AG09309 (cell line): ENCODE measurements around the gene CCAR1.

Source experiments
- DNase-seq: peaks from one replicate; pipeline ENCODE4 v3.0.0-alpha.2; 2010; ENCODE audit warnings: low read depth
- H3K4me3 ChIP-seq: 2 replicates; pipeline ENCODE4 v1.5.1; 2011; ENCODE audit warnings: mild to moderate bottlenecking, low read depth, low read length, moderate library complexity; ENCODE audit not compliant: control insufficient read depth
- TF ChIP-seq, protein P1 (sequence below): IDR thresholded peaks from 2 replicates; pipeline ENCODE4 v1.5.1; 2011; ENCODE audit warnings: mild to moderate bottlenecking, low read depth, low read length, inconsistent platforms; ENCODE audit not compliant: insufficient read depth, control insufficient read depth; ENCODE audit errors: missing control alignments

CCAR1 gene

GRCh38 chr10:68781613-68782574 lies 60.9 kb downstream of the CCAR1 start:
- TF ChIP-seq, protein P1, sequence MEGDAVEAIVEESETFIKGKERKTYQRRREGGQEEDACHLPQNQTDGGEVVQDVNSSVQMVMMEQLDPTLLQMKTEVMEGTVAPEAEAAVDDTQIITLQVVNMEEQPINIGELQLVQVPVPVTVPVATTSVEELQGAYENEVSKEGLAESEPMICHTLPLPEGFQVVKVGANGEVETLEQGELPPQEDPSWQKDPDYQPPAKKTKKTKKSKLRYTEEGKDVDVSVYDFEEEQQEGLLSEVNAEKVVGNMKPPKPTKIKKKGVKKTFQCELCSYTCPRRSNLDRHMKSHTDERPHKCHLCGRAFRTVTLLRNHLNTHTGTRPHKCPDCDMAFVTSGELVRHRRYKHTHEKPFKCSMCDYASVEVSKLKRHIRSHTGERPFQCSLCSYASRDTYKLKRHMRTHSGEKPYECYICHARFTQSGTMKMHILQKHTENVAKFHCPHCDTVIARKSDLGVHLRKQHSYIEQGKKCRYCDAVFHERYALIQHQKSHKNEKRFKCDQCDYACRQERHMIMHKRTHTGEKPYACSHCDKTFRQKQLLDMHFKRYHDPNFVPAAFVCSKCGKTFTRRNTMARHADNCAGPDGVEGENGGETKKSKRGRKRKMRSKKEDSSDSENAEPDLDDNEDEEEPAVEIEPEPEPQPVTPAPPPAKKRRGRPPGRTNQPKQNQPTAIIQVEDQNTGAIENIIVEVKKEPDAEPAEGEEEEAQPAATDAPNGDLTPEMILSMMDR = no peak
- no peak overlapping the region for H3K4me3 ChIP-seq
- DNase-seq = no peak

DNA sequence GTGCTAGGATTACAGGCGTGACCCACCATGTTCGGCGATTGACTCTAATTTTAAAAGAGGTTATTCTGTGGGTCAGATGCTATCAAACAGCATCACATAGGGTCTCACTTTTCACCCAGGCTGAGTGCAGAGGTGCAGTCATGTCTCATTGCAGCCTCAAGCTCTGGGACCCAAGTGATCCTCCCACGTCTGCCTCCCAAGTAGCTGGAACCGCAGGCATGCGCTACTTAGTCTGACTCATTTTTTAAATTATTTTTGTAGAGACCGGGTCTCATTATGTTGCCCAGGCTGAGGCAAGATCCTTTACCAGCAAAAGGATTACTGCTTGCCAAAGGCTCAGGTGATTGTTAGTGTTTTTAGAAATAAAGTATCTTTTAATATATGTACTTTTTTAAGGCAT lies 63.4 kb downstream of the CCAR1 start:
- TF ChIP-seq, protein P1 = no peak
- DNase-seq = no peak
- H3K4me3 ChIP-seq = no peak overlapping the region

- DNase-seq = no peak
- TF ChIP-seq, protein P1 = no peak
- no peak overlapping the region for H3K4me3 ChIP-seq
These were observed 66.8 kb downstream of the CCAR1 start for GRCh38 chr10:68787813-68788212.

DNA sequence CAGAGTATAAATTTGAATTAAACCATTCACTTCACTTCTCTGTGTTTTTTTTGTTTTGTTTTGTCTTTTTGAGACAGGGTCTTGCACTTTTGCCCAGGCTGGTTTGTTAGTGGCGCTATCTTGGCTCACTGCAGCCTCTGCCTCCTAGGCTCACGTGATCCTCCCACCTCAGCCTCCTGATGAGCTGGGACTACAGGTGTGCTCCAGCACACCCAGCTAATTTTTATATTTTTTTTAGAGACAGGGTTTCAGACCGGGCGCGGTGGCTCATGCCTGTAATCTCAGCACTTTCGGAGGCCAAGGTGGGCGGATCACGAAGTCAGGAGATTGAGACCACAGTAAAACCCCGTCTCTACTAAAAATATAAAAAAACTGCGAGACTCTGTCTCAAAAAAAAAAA lies 69.4 kb downstream of the CCAR1 start:
- TF ChIP-seq, protein P1 = no peak
- no peak overlapping the region for H3K4me3 ChIP-seq
- no peak for DNase-seq

GRCh38 chr10:68792115-68792514 lies 71.1 kb downstream of the CCAR1 start:
- no peak for DNase-seq
- TF ChIP-seq, protein P1 = no peak
- H3K4me3 ChIP-seq = no peak overlapping the region

DNA sequence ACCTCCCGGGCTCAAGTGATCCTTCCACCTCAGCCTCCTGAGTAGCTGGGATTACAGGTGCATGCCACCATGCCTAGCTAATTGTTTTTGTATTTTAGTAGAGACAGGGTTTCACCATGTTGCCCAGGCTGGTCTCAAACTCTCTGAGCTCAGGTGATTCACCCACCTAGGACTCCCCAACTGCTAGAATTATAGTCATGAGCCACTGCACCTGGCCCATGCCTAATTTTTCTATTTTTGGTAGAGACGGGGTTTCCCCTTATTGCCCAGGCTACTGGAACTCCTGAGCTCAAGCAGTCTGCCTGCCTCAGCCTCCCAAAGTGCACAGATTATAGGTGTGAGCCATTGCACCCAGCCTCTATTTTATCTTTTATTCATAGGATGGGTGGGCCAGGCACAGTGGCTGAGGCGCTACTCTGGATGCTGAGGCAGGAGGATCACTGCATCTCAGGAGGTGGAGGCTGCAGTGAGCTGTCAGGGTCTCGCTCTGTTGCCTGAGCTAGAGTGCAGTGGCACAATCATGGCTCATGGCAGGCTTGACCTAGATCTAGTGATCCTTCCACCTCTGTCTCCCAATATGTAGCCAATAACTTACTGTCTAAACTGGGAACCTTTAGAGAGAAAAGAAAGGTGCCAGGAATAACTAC lies 75.0 kb downstream of the CCAR1 start:
- TF ChIP-seq, protein P1 = no peak
- no peak for DNase-seq
- no peak overlapping the region for H3K4me3 ChIP-seq
